HG03457 (cell line): ENCODE results near the gene IFI35.

Experiments
- ATAC-seq: cut with Tn5 transposase; IDR thresholded peaks from one replicate; pipeline ENCODE4 v1.9.1; 2021; ENCODE audit warnings: moderate number of reproducible peaks; ENCODE audit not compliant: unreplicated experiment

IFI35 gene

DNA sequence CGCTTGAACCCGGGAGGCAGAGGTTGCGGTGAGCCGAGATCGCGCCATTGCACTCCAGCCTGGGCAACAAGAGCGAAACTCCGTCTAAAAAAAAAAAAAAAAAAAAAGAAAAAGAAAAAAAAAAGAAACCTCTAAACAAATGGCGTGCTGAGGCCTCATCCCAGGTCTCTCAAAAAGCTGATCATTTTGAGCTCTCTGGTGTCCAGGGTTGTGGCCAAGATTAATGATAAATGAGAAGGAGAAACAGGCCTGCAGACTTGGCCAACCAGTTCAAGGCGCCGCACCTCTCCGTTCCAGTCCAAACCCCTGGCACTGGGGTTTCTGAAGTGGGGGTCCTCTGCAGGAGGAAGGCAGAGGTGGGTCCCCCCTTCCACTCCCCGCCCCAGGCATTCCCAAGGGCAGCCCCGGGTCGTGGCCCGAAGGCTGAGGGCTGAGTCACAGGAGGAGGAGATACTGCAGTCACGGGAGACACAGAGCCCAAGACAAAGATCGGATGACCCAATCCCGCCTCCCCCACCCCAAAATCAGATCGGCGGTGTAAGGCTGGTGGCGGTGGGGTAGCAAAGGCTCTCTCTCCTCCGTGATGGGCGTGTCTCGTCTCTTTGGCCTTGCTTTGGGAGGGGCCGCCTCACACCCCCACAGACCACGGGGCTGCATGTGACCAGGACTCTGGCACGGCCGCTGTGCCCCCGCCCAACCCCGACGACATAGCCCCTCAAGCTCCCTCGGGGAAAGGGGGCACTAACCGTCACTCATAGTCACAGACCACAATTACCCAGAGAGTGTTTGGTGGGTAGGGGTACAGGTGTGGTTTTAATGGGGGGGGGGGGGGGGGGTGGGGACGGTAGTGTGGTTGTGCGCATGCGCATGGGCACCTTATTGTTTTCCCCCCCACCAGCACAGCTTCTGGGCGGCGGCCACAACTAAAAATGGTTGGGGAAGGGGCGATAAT, 14.5 kb downstream of the IFI35 start:
- no peak for ATAC-seq

DNA sequence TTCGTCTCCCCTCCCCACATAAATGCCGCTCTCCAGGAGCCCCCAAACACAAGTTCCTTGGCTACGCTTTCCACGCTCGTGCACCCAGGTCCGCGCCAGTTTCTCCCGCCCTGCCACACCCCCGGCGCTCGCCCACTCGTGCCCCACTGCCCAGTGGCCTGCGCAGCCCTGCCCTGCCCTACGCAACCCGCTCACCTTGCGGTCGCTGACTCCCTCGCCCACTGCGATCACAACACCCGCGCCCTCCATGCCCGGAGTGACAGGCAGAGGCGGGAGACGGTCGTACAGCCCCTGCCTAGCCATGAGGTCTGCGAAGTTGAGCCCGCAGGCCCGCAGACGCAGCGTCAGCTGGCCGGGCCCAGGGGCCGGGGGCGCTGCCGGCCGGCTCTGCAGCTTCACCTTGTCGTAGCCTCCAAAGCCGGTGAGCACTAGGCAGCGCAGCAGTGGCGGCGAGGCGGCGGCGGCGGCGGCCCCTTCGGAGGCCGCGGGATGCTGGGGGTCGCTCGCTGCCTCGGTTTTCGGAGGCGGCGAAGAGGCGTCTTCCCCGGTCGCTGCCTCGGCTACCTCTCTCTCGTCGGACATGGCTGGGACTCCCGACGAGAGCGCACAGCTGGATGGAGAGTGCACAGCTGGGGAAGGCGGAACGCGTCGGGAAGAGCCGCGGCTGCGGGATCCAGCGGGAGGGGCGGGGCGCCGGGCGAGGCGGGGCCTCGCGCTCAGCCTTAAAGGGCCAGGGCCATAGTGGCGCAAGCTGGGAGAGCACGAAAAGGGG, 15.3 kb downstream of the IFI35 start, which contains the start of gene VAT1:
VAT1 (minus strand) TSS at position 645 of the 772 bp plus-strand sequence; CDS start at position 582, 63 bp downstream.
- no peak for ATAC-seq

DNA sequence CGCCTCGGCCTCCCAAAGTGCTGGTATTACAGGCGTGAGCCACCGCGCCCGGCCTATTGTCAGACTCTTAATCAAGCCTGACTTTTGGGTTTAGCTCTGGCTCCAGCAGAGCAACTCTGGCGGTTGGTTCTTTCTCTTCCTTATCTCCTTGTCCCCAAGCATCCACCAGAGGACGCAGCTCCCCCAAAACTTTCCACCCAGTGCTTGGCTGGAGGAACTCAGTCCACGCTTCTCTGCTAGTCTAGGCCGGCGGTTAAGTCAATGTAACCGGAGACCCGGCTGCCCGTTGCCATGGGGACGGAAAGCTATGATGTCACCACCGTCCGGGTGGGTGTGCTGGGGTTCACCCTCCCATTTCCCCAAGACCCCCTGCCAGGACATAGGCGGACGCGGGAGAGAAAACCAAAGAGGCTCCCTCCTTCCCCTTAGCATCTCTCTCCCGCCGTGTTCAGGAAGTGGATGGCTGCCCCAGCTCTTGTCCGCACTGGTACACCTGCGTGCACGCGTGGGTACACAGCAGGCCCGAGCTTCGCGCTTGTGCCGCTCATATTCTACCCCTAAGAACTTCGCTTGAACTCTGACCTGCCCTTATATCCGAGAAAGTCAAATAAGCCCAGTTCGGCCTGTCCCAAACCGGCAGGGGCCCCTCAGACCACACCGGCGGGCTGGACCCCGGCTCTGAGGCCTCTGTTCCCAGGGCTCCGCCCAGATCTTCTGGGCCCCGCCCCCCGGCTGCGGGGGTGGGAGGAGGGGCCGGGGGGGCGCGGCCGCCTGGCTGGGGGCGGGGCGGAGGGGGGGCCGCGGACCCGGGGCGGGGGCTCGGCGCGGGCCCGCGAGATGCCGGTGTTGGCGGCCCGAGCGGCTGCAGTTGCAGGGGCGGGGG, 18.1 kb downstream of the IFI35 start, which contains the start of gene RND2:
RND2 (plus strand) TSS at position 825 of the 883 bp plus-strand sequence. CDS start 117 bp downstream, outside the sequence.
- no peak for ATAC-seq

DNA sequence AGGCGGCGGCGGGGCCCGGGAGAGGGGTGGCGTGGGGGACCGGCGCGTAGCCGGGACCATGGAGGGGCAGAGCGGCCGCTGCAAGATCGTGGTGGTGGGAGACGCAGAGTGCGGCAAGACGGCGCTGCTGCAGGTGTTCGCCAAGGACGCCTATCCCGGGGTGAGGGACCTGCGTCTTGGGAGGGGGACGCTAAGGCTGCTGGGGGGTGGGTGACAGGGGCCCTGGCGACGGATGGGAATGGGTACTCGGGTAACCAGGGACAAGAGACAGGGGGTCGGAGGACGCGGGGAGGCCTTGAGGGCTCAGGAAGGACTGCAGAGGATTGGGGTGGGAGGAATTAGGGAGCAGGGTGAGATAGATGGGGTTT, 18.7 kb downstream of the IFI35 start:
- ATAC-seq = no peak

DNA sequence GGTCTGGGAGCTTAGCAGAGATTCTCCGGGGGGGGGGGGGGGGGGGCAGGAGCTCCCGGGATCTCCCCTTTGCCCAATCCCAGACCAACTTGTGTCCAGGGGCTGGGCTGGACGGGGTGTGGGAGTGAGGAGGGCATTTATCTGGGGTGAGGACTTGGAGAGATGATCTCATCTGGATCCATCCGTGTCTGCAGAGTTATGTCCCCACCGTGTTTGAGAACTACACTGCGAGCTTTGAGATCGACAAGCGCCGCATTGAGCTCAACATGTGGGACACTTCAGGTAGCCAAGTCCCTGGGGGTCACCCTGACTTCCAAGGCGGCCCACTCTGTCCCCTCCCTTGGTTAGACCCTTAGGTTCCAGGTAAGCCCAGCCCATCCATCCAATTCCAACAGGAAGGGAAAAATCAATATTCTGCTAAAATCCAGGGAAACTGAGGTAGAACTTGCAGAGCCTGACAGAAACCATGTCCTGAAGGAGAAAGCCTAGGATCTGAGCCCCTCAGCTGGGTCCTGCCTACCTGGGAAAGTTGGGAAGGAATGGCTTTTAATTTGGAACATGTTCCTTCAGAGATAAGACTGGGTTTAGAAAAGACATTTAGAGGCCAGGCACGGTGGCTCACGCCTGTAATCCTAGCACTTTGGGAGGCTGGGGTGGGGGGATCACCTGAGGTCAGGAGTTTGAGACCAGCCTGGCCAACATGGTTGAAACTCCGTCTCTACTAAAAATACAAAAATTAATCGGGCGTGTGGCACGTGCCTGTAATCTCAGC, 19.4 kb downstream of the IFI35 start:
- no peak for ATAC-seq

DNA sequence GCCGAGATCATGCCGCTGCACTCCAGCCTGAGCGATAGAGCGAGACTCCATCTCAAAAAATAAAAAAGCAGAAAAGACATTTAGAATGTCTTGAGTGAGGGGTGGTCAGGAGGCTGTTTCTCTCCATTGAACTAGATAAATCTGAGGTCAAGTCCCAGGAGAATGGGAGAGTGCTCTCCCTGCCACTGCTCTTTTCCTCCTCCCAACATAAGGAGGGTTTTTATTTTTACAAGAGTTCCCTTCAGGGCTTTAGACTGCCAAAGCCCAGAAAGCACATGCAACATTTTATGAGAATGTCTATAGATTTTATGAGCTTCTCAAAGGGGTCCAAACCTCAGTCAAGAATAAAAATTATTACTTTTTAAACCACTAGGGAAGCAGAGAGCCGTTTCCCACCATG, 20.0 kb downstream of the IFI35 start:
- no peak for ATAC-seq

DNA sequence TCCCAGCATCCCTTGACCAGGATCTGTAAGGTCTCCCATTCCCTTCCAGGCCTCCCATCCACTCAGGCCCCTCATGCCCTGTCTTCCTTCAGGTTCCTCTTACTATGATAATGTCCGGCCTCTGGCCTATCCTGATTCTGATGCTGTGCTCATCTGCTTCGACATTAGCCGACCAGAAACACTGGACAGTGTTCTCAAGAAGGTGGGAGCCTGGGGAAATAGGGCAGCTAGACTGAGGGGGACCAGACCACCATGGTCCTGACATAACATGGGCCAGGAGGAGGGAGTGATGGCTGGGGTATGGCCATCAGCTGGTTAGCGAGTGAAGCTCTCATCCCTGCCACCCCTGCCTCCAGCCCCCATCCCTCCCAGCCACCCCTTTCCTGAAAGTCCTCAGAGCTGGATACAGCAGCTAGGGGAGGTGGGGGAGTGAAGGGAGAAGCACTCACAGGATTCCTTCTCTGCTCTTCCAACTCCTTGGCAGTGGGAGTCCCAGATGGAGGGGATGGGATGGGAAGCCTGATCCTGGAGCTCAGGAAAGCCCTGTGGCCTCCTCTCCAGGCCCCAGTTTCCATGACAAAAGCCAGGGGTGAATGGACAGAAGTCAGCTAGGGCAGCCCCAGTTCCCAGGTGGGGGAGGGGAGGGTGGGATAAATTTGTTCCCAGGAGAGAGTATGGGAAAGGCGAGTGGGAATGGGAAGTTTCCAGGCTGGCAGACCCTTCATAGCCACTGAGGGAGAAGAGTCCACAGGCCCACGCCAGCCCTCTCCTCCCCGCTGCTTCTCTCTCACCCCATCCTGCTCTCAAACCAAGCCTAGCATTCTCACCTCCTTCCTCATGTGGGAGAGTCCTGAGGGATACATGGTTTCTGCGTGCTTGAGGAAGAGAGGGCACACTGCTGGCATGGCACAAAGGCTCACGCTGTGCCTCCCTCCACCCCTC, 20.8 kb downstream of the IFI35 start:
- no peak for ATAC-seq

DNA sequence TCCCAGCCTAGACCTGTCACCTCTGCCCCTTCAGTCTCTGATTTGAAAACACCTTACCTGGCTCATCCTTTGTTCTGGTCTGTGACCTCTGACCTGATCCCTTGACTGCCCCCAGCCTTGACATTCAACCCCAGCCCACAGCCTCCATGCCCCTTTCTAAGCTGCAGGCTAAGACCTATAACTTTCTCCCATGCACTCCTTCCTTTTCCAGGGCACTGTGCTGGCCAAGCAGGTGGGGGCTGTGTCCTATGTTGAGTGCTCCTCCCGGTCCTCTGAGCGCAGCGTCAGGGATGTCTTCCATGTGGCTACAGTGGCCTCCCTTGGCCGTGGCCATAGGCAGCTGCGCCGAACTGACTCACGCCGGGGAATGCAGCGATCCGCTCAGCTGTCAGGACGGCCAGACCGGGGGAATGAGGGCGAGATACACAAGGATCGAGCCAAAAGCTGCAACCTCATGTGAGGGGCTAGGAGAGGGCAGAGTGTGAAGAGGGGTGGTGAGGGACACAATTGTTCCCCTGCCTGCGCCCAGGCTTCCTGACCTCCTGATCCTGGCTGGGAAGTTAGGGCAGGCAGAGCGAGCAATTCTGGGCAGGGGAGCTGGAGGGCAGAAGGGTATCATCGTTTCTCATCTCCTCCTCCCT, 21.8 kb downstream of the IFI35 start:
- no peak for ATAC-seq

DNA sequence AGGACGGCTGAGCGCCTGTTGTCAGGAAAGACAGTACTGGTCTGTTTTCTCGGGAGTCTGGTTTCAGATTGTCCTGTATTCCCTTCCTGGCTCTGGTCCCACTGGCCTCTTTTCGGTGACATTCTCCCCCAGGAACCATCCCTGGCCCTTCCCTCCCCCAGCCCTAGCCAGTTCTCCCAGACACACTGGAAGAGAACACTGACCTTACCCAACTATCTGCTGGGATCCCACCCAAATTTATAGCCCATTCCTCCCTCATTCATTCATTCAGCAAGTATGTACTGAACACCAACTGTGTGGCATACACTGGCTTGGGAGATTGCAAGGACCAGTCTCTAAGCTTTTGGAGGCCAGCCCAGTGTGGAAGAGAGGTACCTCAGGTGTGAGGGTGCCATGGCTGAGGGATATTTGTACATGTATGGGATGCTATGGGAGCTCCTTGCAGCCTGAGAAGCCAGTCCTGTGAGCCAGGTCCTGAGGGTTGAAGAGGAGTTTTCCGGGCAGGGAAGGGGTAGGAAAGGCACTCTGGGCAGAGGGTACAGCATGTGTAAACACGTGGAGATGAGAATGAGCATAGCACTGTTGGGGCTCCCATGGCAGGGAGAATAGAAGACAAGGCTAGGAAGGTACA, 23.7 kb downstream of the IFI35 start:
- ATAC-seq = no peak

DNA sequence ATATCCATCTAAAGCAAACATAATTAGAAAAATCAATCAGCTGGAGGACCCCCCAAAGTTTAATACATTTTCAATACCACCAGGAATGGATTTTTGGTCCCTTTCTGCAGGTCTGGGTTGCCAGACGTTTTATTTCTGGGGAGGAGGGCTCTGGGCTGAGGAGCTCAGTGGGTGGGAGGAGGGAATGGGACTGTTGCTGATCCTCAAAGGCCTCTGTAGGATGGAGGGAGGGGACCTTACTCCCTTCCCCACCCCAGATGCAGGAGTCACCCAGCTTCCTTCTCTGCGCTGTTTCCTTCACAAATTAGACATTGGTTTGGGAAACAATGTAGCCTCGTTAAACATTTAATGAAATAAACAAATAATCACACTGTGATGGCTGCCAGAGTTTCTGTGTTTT, 25.1 kb downstream of the IFI35 start:
- ATAC-seq = no peak

DNA sequence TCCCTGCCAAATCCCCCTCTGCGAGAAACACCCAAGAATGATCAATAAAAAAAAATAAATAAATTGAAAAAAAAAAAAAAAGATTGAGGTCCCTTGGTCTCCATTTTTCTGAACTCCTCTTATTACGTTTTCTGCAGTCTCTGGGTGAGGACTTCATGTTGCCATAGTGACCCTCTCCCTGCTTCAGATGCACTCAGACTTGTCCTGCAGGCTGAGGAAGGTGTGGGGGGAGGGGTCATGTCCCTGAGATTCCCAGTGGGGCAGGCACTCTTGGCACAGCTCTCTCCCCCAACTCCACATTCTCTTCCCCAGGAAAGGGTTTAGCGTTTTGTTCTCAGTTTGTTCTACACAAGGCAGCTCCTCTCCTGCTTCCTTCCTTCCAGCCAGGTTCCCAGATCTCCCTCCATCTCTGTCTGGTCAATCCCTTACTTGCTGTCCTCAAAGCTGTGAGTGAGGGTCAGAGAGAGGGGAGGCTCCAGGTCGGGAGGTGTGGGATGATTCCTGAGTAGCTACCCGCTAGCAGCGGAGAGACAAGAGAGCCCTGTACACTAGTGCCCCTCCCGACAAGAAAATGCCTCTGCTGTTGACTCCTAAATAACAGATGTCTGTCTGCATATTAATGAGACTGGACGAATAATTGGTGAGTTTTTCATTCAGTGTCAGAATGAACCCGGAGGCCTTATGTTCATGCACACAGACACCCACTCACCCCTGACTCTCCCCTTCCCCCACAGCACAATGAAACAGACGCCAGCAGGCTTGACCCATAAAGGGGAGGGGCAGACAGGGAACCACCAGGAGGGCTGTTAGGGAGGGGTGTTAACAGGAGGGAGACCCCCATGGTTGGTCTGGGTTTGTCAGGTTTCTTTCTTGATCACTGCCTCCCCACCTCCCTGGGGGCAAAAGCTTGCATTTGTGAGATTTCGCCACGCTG, 27.6 kb downstream of the IFI35 start:
- ATAC-seq = no peak

DNA sequence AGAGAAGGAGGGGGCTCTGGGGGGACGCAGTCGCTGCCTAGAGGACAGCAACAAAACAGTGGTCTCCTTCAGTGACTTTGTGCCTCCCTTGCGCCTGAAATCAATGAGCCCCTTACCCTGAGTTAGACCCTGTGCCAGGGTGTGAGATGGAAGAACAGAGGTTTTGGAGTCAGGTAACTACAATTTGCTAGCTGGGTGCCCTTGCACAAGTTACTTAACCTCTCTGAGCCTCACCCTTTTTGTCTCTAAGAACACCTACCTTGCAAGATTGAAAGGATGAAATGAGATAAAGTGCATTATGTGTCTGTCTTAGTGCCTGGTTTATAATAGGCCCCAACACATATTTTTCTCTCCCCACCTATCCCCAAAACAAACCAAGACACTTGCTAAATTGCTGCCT, 28.3 kb downstream of the IFI35 start:
- ATAC-seq = no peak

DNA sequence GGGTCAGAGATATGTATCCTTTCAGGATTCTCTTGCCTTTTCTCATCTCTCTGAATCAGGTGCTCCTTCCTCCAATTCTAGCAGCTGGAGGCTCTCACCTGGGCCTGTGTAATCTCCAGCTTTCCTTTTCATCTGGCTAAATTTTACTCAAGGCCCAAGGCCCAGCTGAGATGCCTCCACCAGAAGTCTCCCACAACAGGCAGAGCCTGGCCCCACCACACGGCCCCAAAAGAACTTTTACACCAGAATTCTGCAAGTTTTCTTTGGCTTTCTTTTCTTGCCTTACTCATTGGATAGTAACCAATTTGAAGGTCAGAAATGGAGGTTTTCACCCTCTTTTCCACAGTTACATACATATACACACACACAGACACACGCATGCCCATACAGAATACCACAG, 33.1 kb downstream of the IFI35 start:
- ATAC-seq = no peak

DNA sequence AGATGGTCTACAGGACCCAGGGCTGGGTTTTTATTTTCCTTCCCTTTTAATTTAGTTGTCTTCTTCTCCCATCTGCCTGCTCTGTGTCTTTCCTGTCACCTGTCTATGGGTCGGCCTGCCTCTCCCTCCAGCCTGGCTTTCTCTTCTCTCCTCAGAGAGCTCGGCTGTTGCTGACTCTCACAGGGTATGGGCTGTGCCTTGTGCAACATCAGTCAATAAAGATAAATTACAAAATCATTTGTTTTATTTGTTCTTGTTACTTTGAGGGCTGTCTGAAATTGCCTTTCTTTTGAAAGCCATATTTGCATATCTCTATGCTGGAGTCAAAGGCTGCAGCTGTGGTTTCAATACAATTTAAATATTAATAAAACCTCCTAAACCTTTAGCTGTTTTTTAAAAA, 34.1 kb downstream of the IFI35 start:
- ATAC-seq = no peak

DNA sequence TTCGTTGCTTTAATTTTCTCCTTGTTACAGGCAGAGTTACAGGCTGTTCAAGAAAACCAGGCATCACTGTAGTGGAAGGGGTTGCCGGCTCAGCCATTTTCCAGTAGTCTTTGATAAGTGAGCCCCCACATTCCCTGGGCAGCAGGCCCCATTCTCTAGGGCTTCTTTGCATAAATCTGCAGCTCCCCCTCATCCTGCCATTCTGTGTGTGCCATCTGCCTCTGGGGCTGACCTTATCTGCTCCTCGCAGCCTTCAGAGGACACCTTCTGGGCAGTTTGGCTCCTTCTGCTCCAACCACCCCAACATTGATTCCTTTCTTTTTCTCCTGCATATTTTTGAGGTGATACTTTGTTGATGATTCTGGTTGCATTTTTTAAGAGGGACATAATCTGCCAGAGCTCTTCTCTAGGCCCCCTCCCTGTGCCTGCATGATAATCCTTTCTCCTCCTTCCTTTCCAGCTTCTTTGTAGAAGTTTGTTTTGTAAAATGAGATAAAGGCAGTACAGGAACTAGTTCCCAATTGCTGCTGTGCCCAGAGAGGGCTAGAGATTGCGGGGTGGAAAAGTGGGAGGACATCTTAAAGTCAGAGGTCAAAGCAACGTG, 35.5 kb downstream of the IFI35 start:
- no peak for ATAC-seq

DNA sequence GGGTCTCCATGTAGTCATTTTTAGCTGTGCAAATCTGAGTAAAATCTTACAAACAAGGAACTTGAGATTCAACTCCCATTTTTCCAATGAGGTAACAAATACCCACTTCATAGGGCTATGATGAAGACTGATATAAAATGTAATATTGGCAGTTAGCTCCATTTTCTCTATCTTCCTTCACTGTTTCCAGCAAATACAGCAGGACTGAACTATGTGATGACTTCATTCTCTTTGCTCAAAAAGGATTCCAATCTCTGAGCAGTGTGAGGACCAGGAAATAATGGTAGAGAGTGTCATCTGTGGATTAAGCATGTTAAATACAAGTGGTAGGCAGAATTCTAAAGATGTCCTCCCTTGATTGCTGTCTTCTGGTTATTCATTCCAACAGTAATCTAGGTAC, 36.7 kb downstream of the IFI35 start:
- no peak for ATAC-seq

DNA sequence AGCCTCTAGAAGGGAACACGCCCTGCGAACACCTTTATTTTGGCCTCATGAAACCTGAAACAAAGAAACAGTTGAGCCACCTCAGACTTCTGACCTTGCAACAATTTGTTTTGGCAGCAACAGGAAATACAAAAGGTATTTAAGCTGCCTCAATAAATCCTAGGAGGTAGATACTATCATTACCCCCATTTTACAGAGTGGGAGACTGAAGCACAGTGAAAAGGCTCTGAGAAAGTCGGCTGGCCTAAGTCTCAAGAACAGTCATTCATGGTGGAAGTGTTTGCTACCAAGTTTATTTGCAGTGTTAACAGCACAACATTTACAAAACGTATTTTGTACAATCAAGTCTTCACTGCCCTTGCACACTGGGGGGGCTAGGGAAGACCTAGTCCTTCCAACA, 37.4 kb downstream of the IFI35 start:
- no peak for ATAC-seq
